D721Med (cell line): ENCODE measurements around the gene PAIP2B.

Source experiments
- DNase-seq: peaks from one replicate; pipeline ENCODE4 v3.0.0; 2011; ENCODE audit warnings: low spot score; ENCODE audit not compliant: insufficient read length
- FAIRE-seq: peaks from 2 replicates; lab custom pipeline; 2011; peaks lifted over from hg19 to GRCh38; lab: Jason Lieb, UNC
- CTCF ChIP-seq: IDR thresholded peaks from 2 replicates; pipeline ENCODE4 v1.5.1; 2012; ENCODE audit warnings: mild to moderate bottlenecking, control low read depth; ENCODE audit not compliant: insufficient read depth; ENCODE audit errors: missing control alignments

PAIP2B gene

GRCh38 chr2:71154279-71154678 is 72.6 kb downstream of the PAIP2B start:
- no peak for TF ChIP-seq CTCF
- no peak for DNase-seq
- FAIRE-seq: no peak

- DNase-seq: no peak
- no peak for FAIRE-seq
- no peak for TF ChIP-seq CTCF
Measured at GRCh38 chr2:71153585-71154224, 73.2 kb downstream of the PAIP2B start.

DNA sequence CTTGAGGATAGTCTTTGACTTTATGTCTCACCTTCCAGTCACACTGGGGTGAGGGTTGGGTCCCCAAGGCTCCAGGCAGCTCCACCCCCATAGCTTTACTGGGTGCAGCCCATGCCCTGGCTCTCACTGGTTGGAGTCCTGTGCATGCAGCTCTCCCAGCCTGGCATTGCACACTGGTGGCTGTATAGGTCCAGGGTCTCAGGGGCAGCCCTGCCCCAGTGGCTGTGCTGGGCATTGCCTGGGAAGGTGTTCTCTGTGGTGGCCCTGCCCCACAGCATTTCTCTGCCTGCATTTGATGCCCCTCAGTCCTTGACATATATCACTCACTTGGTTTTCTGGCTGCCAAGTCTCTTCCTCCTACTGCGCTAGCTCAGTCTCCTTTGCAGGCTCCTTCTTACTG is 75.3 kb downstream of the PAIP2B start:
- no peak for TF ChIP-seq CTCF
- FAIRE-seq (no peak), DNase-seq (no peak)

- DNase-seq (no peak), FAIRE-seq (no peak)
- no peak for TF ChIP-seq CTCF
Measured at GRCh38 chr2:71150082-71150816, 76.7 kb downstream of the PAIP2B start.

- FAIRE-seq (no peak), DNase-seq (no peak)
- no peak for TF ChIP-seq CTCF
Measured at GRCh38 chr2:71148506-71149063, 78.3 kb downstream of the PAIP2B start.

- TF ChIP-seq CTCF: no peak
- FAIRE-seq: no peak
- DNase-seq: no peak
Measured at GRCh38 chr2:71143782-71144181, 83.1 kb downstream of the PAIP2B start.

- FAIRE-seq: no peak
- no peak for TF ChIP-seq CTCF
- no peak for DNase-seq
Measured at GRCh38 chr2:71136174-71136573, 90.7 kb downstream of the PAIP2B start.
